Dermis microvascular lymphatic vessel endothelial cell (primary cell): Measurements from ENCODE around the gene RALBP1. TPM values are rescaled to one million over a fixed set of nuclear protein-coding genes. Genes with fewer than 3 reads are reported as not detected.
"Not testable (repeated sequence)": the region's sequence is repeated elsewhere in the genome, so short reads cannot be mapped to it uniquely, and the experiment has no call there.

Experiments used
- DNase-seq, 2 donors: peaks; one replicate each; pipeline versions ENCODE4 v3.0.0 to v3.0.0-alpha.2; 2010; ENCODE audit warnings: low read depth in 2 of 2
- total RNA-seq: library from RNA; depleted of rRNA; stranded (reverse); fragments of >200 nt; gene quantifications from 2 replicates; pipeline ENCODE4 v1.2.1, GENCODE V29; 2014

Gene RALBP1
- total RNA-seq, 1 donor from 2014 or later: 54.2 TPM

DNA sequence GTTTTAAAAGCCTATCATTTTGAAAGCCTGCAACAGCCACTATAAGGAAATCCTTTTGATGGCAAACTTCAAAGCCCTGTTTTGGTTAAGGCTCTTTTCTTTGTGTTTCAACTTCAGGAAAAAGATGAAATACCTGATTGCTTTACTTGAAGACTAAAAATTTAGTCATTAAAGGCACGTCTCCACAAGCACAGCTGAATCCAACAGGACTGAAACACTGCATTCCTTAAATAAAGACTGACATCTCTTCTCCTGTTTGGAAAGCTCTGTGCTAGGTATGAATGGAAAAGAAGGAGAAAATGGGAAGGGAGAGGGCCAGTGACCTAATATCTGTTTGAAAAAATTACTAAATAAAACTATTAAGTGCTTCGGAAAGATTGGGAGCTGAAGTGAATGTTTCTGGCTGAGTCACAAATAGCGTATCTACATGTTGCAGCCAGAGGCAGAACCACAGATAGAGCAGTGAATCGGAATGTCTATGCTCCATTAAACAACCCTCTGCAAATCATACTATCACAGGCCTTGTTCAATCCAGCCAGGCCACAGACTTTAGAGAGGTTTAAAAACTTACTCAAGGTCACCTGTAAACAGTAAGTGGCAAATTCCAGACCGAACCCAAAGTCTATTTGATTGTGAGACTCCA, 21.1 kb upstream of the RALBP1 start:
- no peak for DNase-seq

DNA sequence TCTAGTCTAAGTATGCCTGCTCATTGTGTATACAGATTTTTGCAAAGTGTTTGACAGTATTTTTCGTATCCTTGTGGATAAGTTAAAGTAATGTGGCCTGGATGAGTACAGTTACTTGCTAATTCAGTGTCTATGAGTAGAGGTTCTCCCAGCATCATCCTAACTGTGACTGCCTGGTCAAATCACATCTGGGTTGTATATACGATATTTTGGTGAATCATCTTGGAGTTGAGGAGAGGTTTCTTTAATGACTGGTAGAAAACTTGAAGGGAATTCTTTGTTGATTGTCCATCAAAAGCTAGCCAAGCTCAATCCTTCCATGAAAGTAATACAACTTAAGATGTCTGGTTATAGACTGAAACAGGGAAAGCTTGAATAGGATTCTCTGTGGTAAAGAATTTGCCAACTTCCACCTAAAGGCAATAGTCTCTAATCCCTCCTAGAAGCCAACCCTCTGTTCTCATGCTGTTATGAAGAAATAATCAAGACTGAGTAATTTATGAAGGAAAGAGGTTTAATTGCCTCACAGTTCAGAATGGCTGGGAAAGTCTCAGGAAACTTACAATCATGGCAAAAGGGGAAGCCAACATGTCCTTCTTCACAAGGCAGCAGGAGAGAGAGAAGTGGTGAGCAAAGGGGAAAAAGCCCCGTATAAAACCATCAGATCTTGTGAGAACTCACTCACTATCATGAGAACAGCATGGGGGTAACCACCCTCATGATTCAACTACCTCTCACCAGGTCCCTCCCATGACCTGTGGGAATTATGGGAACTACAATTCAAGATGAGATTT, 19.4 kb upstream of the RALBP1 start:
- DNase-seq: no peak

DNA sequence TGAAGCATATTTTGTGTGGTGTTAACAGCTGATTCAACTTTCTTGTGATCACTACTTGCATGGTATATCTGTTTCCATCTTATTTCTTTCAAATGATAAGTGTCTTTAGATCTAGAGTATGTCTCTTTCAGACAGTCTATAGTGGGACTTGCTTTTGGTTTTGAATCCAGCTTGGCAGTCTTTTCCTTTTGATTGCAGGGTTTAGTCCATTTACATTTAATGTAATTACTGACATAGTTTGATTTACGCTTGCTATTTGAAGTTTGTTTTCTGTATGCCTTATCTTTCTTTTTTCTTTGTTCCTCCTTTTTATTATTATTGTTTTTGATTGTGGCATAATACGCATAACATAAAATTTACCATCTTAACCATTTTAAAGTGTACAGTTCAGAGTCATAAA, 9.2 kb upstream of the RALBP1 start:
- DNase-seq: no peak

DNA sequence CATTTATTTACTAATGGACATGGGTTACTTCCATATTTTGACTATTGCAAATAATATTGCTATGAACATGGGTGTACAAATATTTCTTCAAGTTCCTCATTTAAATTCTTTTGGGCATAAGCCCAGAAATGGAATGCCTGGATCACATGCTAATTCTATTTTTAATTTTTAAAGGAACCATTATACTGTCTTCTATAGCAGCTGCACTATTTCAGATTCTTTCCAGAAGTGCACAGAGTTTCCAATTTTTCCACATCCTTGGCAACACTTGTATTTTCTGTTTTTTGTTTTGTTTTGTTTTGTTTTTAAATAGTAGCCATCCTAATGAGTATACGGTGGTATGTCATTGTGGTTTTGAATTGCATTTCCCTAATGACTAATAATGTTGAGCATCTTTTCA, 8.5 kb upstream of the RALBP1 start:
- no peak for DNase-seq

DNA sequence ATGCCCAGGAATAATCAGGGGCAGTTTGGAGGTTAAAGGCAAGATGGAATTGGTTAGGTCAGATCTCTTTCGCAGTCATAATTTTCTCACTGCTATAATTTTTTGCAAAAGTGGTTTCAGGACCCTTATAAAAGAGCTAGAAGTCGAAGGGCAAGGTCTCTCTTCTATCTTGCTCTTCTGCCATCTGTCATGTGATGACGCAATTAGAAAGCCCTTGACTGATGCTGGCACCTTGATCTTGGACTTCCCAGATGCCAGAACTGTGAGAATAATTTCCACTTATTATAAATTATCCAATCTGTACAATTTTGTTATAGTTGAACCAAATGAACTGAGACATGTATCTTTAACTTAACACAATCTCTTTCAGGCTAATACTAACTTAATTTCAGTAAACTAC, 6.3 kb upstream of the RALBP1 start:
- no peak for DNase-seq

DNA sequence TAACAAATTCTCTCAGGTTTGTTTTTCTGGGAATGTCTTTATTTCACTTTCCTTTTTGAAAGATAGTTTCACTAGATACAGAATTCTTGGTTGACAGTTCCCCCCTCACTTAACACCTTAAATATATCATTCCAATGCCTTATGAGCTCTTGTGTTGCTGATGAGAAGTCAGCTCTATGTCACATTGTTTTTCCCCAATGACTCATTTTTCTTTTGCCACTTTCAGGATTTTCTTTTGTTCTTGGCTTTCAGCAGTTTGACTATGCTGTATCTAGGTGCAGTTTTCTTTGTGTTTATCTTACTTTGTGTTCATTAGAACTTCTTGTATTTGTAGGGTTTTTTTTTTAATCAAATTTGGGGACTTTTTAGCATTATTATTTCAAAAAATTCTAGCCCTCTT, 5.6 kb upstream of the RALBP1 start:
- peak in 1 of 2 donors; percentile 45 for DNase-seq

DNA sequence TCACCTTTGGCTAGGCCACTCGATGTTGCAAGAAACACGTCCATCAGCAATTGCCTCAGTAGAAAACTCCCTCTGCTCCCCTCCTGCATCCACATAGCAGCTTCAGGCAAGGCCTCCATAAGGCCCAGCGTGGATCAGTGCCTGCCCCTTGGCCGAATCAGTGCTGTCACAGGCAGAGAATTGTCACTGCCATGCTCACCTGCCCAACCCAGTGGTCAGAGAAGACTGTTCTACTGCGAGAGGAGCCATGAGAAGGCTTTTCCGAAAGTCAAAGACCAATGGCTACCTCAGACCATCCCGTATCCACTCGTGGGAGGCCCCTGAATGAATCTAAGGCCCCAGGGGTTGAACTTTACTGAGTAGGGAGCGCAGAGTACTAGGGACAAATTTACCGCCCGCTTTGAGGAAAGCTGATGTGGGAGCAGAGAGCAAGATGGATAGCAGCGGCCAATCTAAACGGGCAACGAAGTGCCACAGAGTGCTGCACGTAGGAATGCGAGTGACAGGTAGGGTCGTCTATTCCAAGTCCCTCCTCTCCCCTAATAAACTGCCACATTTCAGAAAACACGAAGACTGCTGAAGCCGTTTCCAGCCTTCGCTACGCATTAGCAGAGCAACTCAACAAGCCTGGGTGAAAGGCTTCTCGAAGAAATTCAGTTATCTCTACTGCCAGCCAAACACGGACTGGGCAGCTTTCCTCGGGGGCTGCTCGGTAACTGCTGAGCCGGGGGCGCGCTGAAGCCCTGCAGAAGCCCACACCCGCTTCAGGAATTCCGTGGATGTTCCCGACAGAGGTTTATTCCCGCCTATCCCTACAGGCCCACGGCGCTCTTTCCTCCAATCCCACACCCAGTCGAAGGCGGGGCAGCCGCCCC, 968 bp upstream of the RALBP1 start:
- peak; percentile 66 to 91 for DNase-seq

DNA sequence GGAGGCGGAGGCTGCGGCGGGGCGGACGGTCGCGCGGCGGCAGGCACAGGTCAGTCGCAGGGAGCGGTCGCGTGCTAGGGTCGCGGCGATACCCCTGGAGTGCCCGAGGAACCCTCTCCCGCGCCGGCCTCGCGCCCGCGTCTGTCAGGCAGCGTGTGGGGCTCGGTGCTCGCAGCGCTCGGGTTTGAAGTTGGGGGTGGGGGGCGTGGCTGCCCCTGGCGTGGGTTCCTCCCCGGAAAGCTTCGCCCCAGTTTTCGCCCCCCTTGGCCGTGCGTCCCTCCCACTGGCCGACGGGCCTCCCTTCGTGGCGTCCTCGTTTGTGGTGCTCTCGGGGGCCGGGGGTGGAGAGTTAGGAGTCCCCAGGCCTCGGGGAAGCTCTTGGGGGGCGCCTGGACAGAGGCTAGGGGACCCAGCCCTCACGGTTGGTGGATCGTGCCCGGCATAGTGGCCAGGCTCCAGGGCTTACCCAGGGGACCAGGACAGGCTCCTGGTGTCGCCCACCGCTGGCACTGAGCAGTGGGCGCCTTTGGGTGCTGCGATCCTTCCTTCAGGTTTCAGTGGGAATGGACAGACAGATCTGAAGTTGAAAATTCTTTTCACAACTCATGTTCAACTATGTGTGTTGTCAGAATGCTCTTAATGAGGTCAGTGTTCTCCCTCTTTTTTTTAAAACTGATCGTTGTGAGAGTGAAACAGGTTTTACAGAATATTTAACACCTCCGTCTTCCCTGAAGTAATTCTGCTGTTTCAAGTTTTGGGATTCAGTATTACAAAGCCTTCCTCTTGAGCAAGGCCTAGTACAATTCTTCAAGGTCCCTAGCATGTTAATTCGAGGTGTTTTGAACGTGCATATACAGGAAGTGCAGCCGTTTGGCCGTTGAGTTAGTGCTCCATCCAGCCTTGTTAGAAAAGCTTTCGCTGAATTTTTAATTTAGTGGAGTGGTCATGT, 604 bp downstream of the RALBP1 start:
- DNase-seq: peak in 1 of 2 donors; percentile 43

DNA sequence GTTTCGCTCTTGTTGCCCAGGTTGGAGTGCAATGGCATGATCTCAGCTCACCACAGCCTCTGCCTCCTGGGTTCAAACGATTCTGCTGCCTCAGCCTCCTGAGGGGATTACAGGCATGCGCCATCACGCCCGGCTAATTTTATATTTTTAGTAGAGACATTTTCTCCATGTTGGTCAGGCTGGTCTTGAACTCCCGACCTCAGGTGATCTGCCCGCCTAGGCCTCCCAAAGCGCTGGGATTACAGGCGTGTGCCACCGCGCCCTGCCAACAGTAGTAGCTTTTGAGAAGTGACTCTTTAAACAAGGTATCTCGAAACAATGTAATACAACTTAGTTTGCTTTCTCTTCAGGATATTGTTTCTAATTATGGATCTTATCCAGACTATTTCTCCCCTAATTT, 1.6 kb downstream of the RALBP1 start:
- DNase-seq: not testable (repeated sequence)

DNA sequence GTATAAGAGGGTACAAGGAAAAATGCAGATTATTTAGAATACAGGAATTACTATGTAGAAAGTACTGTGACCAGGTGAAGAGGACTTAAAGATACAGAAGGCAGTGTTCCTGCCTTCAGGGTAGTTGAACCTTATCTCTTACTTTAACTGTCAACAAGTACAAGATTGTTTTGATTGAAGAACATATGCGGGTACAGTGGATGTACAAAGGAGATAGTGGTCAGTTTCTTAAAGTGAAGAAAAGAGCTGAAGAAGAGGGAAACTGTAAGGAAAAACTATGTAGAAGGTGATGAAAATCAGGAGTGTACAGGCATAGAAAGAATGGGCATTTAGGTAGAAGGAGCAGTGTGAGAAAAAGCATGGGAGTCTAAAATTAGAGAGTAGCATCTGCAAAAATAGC, 2.2 kb downstream of the RALBP1 start:
- DNase-seq: no peak

DNA sequence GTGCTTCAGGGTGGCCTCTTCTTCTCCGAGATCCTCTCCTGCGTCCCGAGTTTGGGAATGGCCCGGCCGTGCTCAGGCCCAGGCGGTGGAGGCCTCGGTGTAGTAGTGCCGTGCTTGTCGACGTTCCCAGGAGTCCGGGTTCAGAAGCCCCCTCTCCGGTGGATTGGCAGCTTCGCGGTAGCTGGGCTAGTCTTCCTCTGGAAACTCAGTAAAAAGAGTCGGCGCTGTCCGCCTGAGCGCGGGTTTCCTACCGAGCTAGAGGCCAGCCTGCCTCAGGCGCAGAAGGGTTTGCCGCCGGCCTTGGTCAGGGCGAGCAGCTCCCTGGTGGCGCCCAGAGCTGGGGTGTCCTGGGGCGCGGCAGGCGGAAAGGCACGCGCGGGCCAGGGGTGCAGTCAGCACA, 3.2 kb downstream of the RALBP1 start:
- no peak for DNase-seq

DNA sequence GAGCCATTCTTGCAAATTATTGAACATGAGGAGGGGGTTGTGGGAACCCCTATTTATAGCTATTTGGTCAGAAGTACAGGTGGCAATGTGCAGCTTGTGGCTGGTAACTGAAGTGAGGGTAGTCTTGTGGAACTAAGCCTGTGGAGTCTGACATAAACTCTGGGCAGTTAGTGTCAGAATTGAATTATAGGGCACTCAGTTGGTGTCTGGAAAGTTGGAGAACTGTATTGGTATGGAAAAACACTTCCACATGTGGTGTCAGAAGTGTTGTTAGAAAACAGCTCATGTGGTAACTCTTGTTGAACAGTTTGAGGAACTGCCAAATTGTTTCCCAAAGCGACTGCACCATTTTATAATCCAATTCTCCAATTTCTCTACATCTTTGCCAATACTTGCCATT, 7.5 kb downstream of the RALBP1 start:
- DNase-seq: no peak

DNA sequence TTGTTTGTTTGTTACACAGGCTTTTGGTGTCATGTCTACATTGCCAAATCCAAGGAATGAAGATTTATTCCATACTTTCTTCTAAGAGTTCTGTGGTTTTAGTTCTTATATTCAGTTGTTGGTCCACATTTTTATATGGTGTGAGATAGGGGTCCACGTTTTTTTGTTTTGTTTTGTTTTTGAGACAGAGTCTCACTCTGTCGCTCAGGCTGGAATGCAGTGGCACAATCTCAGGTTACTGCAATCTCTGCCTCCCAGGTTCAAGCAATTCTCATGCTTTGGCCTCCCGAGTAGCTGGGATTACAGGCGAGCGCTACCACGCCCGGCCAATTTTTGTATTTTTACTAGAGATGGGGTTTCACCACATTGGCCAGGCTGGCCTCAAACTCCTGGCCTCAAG, 8.2 kb downstream of the RALBP1 start:
- no peak for DNase-seq

DNA sequence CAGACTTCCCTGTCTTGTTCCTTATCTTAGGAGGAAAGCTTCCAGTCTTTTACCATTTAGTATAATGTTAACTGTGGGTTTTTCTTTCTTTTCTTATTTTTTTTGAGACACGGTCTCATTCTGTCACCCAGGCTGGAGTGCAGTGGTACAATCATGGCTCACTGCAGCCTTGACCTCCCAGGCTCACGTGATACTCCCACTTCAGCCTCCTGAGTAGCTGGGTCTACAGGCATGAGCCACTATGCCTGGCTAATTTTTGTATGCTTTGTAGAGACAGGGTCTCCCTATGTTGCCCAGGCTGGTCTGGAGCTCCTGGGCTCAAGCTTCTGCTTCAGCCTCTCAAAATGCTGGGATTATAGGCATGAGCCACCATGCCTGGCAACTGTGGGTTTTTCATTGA, 9.5 kb downstream of the RALBP1 start:
- not testable (repeated sequence) for DNase-seq

DNA sequence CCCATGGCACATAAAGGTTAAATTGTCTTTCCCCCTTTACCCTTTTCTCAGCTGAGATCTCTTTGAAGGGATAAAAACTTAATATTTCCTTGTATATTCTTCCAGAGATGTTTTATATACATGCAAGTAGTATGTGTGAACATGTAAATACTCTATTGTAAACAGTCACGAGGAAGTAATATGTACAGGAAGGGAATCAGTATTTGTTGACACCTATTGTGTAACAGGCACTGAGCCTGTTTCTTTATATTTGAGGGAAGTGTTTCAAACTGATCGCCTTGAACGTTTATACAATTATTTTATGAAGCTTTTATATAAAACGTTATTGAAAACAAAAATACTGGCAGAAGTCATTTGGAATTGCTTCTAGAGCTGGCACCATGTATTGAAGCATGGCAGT, 13.2 kb downstream of the RALBP1 start:
- DNase-seq: no peak

DNA sequence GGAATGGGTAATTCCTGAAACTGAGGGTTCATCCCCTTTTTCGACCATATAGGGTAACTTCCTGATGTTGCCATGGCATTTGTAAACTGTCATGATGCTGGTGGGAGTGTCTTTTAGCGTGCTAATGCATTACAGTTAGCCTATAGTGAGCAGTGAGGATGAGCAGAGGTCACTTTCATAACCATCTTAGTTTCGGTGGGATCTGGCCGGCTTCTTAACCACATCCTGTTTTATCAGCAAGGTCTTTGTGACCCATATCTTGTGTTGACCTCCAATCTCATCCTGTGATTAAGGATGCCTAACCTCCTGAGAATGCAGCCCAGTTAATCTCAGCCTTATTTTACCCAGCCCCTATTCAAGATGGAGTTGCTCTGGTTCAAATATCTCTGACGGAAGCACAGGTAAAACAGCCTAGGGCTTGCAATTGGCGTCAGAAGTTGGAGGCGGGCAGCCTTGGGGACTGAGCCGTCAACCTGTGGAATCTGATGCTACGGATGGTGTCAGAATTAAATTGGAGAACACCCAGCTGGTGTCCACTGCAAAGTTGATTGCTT, 19.5 kb downstream of the RALBP1 start:
- DNase-seq: no peak

DNA sequence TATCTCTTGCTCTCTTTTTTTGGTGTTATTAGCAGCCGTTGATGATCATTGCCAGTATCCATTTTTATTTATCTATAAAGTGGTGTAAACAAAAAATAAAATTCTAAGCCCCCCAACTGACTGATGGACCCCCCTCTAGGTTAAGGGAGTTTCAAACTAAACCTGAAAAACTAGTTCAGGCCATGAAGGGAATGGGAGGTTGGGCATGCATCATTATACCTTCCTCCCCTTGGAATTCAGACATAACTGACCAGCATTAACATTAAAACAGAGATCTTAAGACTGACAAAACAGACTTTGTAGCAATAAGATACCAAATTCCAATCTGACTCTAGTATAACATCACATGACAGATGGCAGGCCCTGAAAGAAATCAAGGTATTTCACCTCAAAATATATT, 20.2 kb downstream of the RALBP1 start:
- DNase-seq: no peak

DNA sequence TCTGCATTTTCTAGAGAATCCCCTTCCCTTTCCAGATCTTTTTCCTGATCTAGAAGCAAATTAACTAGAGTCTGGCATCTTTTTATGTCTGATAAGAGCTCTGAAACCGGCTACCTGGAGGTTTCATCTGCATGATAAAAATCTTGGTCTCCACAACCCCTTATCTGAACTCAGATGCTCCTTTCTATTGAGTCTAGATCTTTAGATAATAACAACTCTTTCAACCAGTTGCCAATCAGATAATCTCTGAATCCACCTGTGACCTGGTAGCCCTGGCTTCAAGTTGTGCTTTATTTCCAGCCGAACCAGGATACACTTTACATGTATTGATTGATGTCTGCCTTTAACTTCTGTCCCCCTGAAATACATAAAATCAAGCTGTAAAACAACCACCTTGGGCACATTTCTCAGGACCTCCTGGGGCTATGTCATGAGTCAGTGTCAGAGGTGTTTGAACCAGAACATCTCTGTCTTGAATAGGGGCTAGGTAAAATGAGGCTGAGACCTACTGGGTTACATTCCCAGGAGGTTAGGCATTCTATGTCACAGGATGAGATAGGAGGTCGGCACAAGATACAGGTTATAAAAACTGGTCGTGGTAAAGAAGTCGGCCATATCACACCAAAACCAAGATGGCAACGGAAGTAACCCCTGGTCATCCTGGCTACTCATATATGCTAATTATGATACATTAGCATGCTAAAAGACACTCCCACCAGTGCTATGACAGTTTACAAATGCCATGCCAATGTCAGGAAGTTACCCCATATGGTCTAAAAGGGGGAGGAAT, 20.8 kb downstream of the RALBP1 start:
- no peak for DNase-seq

DNA sequence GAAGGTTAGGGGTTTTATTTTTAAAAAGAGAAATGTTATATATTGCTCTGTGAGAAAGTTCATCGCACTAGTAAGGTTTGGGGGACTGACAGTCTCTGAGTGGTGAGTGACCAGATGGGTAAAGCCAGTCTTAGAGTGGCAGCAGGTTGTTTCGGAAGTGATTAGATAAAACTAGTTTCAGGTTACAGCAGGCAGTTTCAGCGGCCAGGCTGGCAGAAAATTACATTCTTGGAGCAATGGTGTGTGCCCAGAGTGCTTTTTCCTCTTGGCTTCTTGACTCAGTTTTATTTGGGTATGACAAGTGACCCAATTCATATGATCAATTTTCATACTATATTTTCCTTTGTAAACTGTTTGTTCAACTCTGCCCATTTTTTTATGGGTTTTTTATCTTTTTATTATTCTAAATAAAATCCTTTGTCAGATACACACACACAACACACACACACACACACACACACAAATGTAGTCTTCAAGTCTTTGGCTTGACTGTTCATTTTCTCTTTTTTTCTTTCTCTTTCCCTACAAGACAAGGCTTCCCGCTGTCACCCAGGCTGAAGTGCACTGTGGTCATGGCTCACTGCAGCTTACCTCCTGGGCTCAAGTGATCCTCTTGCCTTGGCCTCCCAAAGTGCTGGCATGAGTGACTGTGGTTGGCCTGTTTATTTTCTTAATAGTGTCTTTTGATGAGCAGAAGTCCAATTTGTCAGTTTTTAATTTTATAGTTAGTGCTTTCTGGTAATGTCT, 30.9 kb downstream of the RALBP1 start:
- no peak for DNase-seq
